HepG2 (cell line): Measurements from ENCODE around the gene PPM1E. TPM values are rescaled to one million over a fixed set of nuclear protein-coding genes. Genes with fewer than 3 reads are reported as not detected.

ENCODE experiments used
- ATAC-seq: fragments of 200-7000 bp; cut with Tn5 transposase; 3 replicates; pipeline ENCODE4 v1.9.1; 2020; ENCODE audit warnings: mild to moderate bottlenecking, moderate library complexity
- BruUV-seq: library from RNA; stranded (reverse); fragments of 400-500 nt; replicated peaks from 2 replicates; lab custom pipeline; 2021; lab: Mats Ljungman, UMichigan
- CTCF ChIA-PET: fragments of 300-600 bp; formaldehyde crosslinking; extraction: SDS; loops from one replicate; lab custom pipeline; 2021; ENCODE audit warnings: low total read pairs, inconsistent platforms, low intra/inter-chr PET ratio; lab: Yijun Ruan, JAX
- POLR2A ChIA-PET: fragments of 350-600 bp; sonication (Branson Sonifier 250); formaldehyde crosslinking; loops from one replicate; lab custom pipeline; 2020; ENCODE audit warnings: antibody characterized with exemption, inconsistent platforms; lab: Yijun Ruan, JAX
- DNase-seq: peaks from one replicate; pipeline ENCODE4 v3.0.0-alpha.2; 2015; ENCODE audit warnings: low spot score
- FAIRE-seq: peaks from 3 replicates; lab custom pipeline; 2011; peaks lifted over from hg19 to GRCh38; lab: Jason Lieb, UNC
- H2AFZ ChIP-seq: one replicate; pipeline ENCODE4 v1.6.1; 2011; ENCODE audit warnings: low read length, inconsistent platforms
- H3K27ac ChIP-seq: fragments of 300-600 bp; 3 replicates; pipeline ENCODE4 v1.8.0; 2011; ENCODE audit warnings: mixed run types, mild to moderate bottlenecking, mixed read lengths, low read length, inconsistent platforms; ENCODE audit not compliant: insufficient read depth; ENCODE audit errors: extremely low read length
- H3K27me3 ChIP-seq, 2 experiments: fragments of 200-600 bp in 1 of 2; 2 replicates in 1 of 2; 3 replicates in 1 of 2; pipeline versions ENCODE4 v1.6.0 to v1.8.0; 2011; ENCODE audit warnings: low read length in 2 of 2, mild to moderate bottlenecking in 2 of 2, moderate library complexity in 2 of 2, inconsistent platforms in 1 of 2; ENCODE audit not compliant: insufficient read depth in 2 of 2, control insufficient read depth in 1 of 2
- H3K36me3 ChIP-seq, 2 experiments: fragments of 200-600 bp in 1 of 2; replicated peaks in 1 of 2; 2 replicates in 1 of 2; 3 replicates in 1 of 2; pipeline versions ENCODE4 v1.5.1 to v1.8.0; 2011; ENCODE audit warnings: low read length in 2 of 2, inconsistent platforms in 1 of 2; ENCODE audit not compliant: insufficient read depth in 2 of 2, control insufficient read depth in 1 of 2
- H3K4me1 ChIP-seq: 2 replicates; pipeline ENCODE4 v1.5.1; 2012; ENCODE audit warnings: low read length, inconsistent platforms; ENCODE audit not compliant: insufficient read depth
- H3K4me2 ChIP-seq: 2 replicates; pipeline ENCODE4 v1.6.0; 2011; ENCODE audit warnings: low read depth, low read length, inconsistent platforms
- H3K4me3 ChIP-seq, 3 experiments: fragments of 200-600 bp in 1 of 3; sonication (generic), shearing (Covaris generic) in 1 of 3; replicated peaks in 1 of 3; 2 replicates each; pipeline ENCODE4 v1.5.1; 2011 to 2016; ENCODE audit warnings: low read length in 3 of 3, inconsistent platforms in 2 of 3, low read depth in 2 of 3, mild to moderate bottlenecking in 2 of 3, control low read depth in 1 of 3, mixed read lengths in 1 of 3; ENCODE audit not compliant: insufficient read depth in 1 of 3
- H3K79me2 ChIP-seq: one replicate; pipeline ENCODE4 v1.6.1; 2011; ENCODE audit warnings: low read length, inconsistent platforms; ENCODE audit not compliant: insufficient read depth
- H3K9ac ChIP-seq: 2 replicates; pipeline ENCODE4 v1.6.0; 2011; ENCODE audit warnings: mild to moderate bottlenecking, low read depth, low read length, inconsistent platforms; ENCODE audit not compliant: insufficient read depth
- H3K9me3 ChIP-seq: 2 replicates; pipeline ENCODE4 v1.5.1; 2012; ENCODE audit warnings: mild to moderate bottlenecking, low read length
- H4K20me1 ChIP-seq: 2 replicates; pipeline ENCODE4 v1.6.0; 2011; ENCODE audit warnings: inconsistent platforms, mild to moderate bottlenecking, low read length, moderate library complexity; ENCODE audit not compliant: insufficient read depth
- BRF2 ChIP-seq: sonication (generic); formaldehyde crosslinking; IDR thresholded peaks from 2 replicates; pipeline ENCODE4 v1.8.1; 2022; ENCODE audit warnings: mild to moderate bottlenecking, missing genetic modification reagents
- CREM ChIP-seq, 2 experiments: sonication (generic) in 1 of 2; formaldehyde crosslinking in 1 of 2; IDR thresholded peaks; 2 replicates each; pipeline versions ENCODE4 v1.4.0 to v1.6.1; 2016 to 2020; ENCODE audit warnings: antibody characterized with exemption in 1 of 2, mild to moderate bottlenecking in 1 of 2, missing genetic modification reagents in 1 of 2
- GATAD1 ChIP-seq: IDR thresholded peaks from 2 replicates; pipeline ENCODE4 v1.6.1; 2016; ENCODE audit warnings: missing genetic modification reagents, missing compliant biosample characterization
- MAFF ChIP-seq: IDR thresholded peaks from 2 replicates; pipeline ENCODE4 v1.6.1; 2011; ENCODE audit warnings: low read depth, low read length, improper control_type of control experiment
- NCOA1 ChIP-seq: sonication (generic); formaldehyde crosslinking; IDR thresholded peaks from 2 replicates; pipeline ENCODE4 v1.9.0; 2021; ENCODE audit warnings: missing genetic modification reagents
- RORA ChIP-seq: sonication (generic); formaldehyde crosslinking; IDR thresholded peaks from 2 replicates; pipeline ENCODE4 v1.5.0; 2020; ENCODE audit warnings: mild to moderate bottlenecking, missing genetic modification reagents, moderate library complexity
- SMAD9 ChIP-seq: sonication (generic); formaldehyde crosslinking; IDR thresholded peaks from 2 replicates; pipeline ENCODE4 v1.5.1; 2020; ENCODE audit warnings: mild to moderate bottlenecking, missing genetic modification reagents
- TCF7L2 ChIP-seq: IDR thresholded peaks from 2 replicates; pipeline ENCODE4 v1.6.1; 2011; ENCODE audit warnings: mild to moderate bottlenecking, low read depth, low read length, moderate library complexity
- ZBTB7B ChIP-seq: sonication (generic); formaldehyde crosslinking; IDR thresholded peaks from 2 replicates; pipeline ENCODE4 v1.4.0; 2020; ENCODE audit warnings: missing genetic modification reagents
- ZNF292 ChIP-seq: sonication (generic); formaldehyde crosslinking; IDR thresholded peaks from 2 replicates; pipeline ENCODE4 v1.8.1; 2022; ENCODE audit warnings: mild to moderate bottlenecking, low read depth, missing genetic modification reagents, borderline replicate concordance
- ZNF580 ChIP-seq: IDR thresholded peaks from 2 replicates; pipeline ENCODE4 v1.6.1; 2016; ENCODE audit warnings: low read depth, borderline replicate concordance
- ZNF614 ChIP-seq: IDR thresholded peaks from 2 replicates; pipeline ENCODE4 v1.6.1; 2018; ENCODE audit warnings: missing biosample characterization, missing genetic modification reagents, inconsistent platforms, borderline replicate concordance
- ZNF782 ChIP-seq: sonication (generic); formaldehyde crosslinking; IDR thresholded peaks from 2 replicates; pipeline ENCODE4 v1.4.0; 2020; ENCODE audit warnings: missing genetic modification reagents, mild to moderate bottlenecking, borderline replicate concordance
- WGBS: methylation state at CpG from one replicate; pipeline ENCODE4 v1.1.6; 2017; ENCODE audit warnings: low lambda C conversion rate; 5-methylcytosine and 5-hydroxymethylcytosine counted together
- in situ Hi-C: cut with HindIII; loops from 2 replicates; pipeline ENCODE4 v1.10.0; 2017; ENCODE audit warnings: low pct_unique_long_range_greater_than_20kb; ENCODE audit not compliant: extremely low pct_ligation_motif_present
- intact Hi-C: fragments of 100-400 bp; cut with micrococcal nuclease; formaldehyde crosslinking; loops from one replicate; pipeline ENCODE4 v1.10.0; 2022; ENCODE audit not compliant: unreplicated experiment
- polyA plus RNA-seq, 8 experiments: library from polyadenylated mRNA; depleted of rRNA in 3 of 8; stranded (reverse) in 7 of 8; unstranded in 1 of 8; fragments of >200 nt; fragmentation: Illumina TruSeq in 4 of 8; extraction: Trizol in 4 of 8; gene quantifications; 2 replicates each; pipeline versions ENCODE4 v1.2.1 to v1.2.3, GENCODE V29; 2011 to 2016; ENCODE audit warnings: low read depth in 4 of 8, missing spikeins in 1 of 8, mixed read lengths in 1 of 8; ENCODE audit not compliant: insufficient read depth in 1 of 8
- total RNA-seq, 5 experiments: library from RNA; depleted of rRNA; stranded (reverse); fragments of >200 nt; fragmentation: Illumina TruSeq; extraction: Trizol; gene quantifications; 2 replicates each; pipeline ENCODE4 v1.2.3, GENCODE V29; 2016; ENCODE audit warnings: low read depth in 1 of 5

PPM1E gene
- total and polyA plus RNA-seq, 2 of the 13 experiments (the other 11 are each of a cell fraction or from before 2014, with no cell fraction given), result 0.15 TPM; not detected in 1

- no peak overlapping the region for H2AFZ ChIP-seq
- FAIRE-seq, result no peak
Measured at GRCh38 chr17:58875261-58875660, 119.6 kb downstream of the PPM1E start.

GRCh38 chr17:58884161-58884560, 128.5 kb downstream of the PPM1E start:
- Histone ChIP-seq H2AFZ (no peak overlapping the region), H3K9me3 (no peaks in the 10 kb centered on the region), H3K27ac (no peak overlapping the region), H3K4me3 (no peak overlapping the region), H3K9ac (no peak overlapping the region), H3K4me2 (no peak overlapping the region), H3K27me3 (peaks cover 0 to 13% of the 10 kb centered on the region in 2 experiments; a peak in 2 of 5 replicates), H3K36me3 (no peaks in the 10 kb centered on the region), H4K20me1 (no peaks in the 10 kb centered on the region), H3K79me2 (no peaks in the 10 kb centered on the region), H3K4me1 (no peaks in the 10 kb centered on the region)
- 4% methylated on average over 1 of the region's 1 CpG for WGBS
- DNase-seq (no peak), ATAC-seq (no peak), FAIRE-seq (no peak)
- in situ Hi-C loops (no loop called here), intact Hi-C loops (no loop called here)
- ChIA-PET CTCF (no interaction called here), POLR2A (no interaction called here)
- no TSS peak for BruUV-seq
- TF ChIP-seq ZNF292 (CRISPR knock-in tag) (no peak), BRF2 (CRISPR knock-in tag) (no peak), ZBTB7B (CRISPR knock-in tag) (no peak), ZNF580 (CRISPR knock-in tag) (no peak), RORA (no peak), SMAD9 (CRISPR knock-in tag) (no peak), CREM (IDR thresholded peaks at IDR 0.05) (no peak), CREM (CRISPR knock-in tag; IDR thresholded peaks at IDR 0.05) (no peak), ZNF782 (CRISPR knock-in tag) (no peak), MAFF (no peak), GATAD1 (CRISPR knock-in tag) (no peak), ZNF614 (CRISPR knock-in tag) (no peak)

More at GRCh38 chr17:58875261-58875660, 119.6 kb downstream of the PPM1E start:
- no peak for DNase-seq
- Histone ChIP-seq H3K27ac (no peak overlapping the region), H4K20me1 (no peaks in the 10 kb centered on the region), H3K9ac (no peak overlapping the region), H3K4me3 (no peak overlapping the region), H3K36me3 (no peaks in the 10 kb centered on the region), H3K27me3 (peaks cover 0 to under 1% of the 10 kb centered on the region in 2 experiments; a peak in 1 of 5 replicates), H3K4me1 (no peaks in the 10 kb centered on the region), H3K79me2 (no peaks in the 10 kb centered on the region), H3K4me2 (no peak overlapping the region), H3K9me3 (no peaks in the 10 kb centered on the region)
- ATAC-seq, result no peak
- TF ChIP-seq NCOA1 (CRISPR knock-in tag) (no peak), TCF7L2 (0 out of 2 replicates have a peak, but pooled peaks have one; percentile 8)
- no TSS peak for BruUV-seq
- ChIA-PET CTCF (no interaction called here), POLR2A (no interaction called here)
- intact Hi-C loops (no loop called here), in situ Hi-C loops (no loop called here)
